ENCODE data around the gene COPE.

GRCh38 chr19:18900700-18901481, 18.3 kb downstream of the COPE start:
- TF ChIP-seq CTCF (IDR thresholded peaks at IDR 0.05) = no peak
- TF ChIP-seq POLR2A (IDR thresholded peaks at IDR 0.05) = no peak
- no peak for TF ChIP-seq POLR2AphosphoS5 (IDR thresholded peaks at IDR 0.05; ENCODE audit: insufficient read depth in 1 of 2, low read depth in 1 of 2)
